H1 (cell line): Measurements from ENCODE around the gene AGPAT2. TPM values are rescaled to one million over a fixed set of nuclear protein-coding genes. Genes with fewer than 3 reads are reported as not detected.

ENCODE experiments used
- CTCF ChIA-PET: fragments of 300-600 bp; sonication (Branson Sonifier 250); formaldehyde crosslinking; loops from one replicate; lab custom pipeline; 2021; ENCODE audit not compliant: partially characterized antibody; lab: Charles Lee
- POLR2A ChIA-PET: fragments of 300-600 bp; sonication (Branson Sonifier 250); formaldehyde crosslinking; loops from one replicate; lab custom pipeline; 2021; ENCODE audit warnings: inconsistent platforms; ENCODE audit not compliant: partially characterized antibody; lab: Charles Lee
- DNase-seq, 2 experiments: peaks; one replicate each; pipeline versions ENCODE4 v3.0.0 to v3.0.0-alpha.2; 2010 to 2022; ENCODE audit warnings: low spot score in 2 of 2, low read depth in 1 of 2, mixed read lengths in 1 of 2
- FAIRE-seq: peaks from 2 replicates; lab custom pipeline; 2011; peaks lifted over from hg19 to GRCh38; lab: Jason Lieb, UNC
- H2AFZ ChIP-seq: 2 replicates; pipeline ENCODE4 v1.8.1; 2012; ENCODE audit warnings: low read length, inconsistent platforms
- H2AK5ac ChIP-seq: 2 replicates; pipeline ENCODE4 v1.6.1; 2013; ENCODE audit warnings: low read depth, low read length
- H2BK120ac ChIP-seq: replicated peaks from 2 replicates; pipeline ENCODE3; 2013; ENCODE audit warnings: low read depth, low read length, inconsistent platforms
- H2BK12ac ChIP-seq: 2 replicates; pipeline ENCODE4 v1.6.1; 2013; ENCODE audit warnings: low read depth, low read length
- H2BK15ac ChIP-seq: 2 replicates; pipeline ENCODE4 v1.6.1; 2013; ENCODE audit warnings: low read length
- H2BK20ac ChIP-seq: 2 replicates; pipeline ENCODE4 v1.6.1; 2013; ENCODE audit warnings: low read length
- H2BK5ac ChIP-seq: 2 replicates; pipeline ENCODE4 v1.6.1; 2013; ENCODE audit warnings: low read depth, low read length
- H3K14ac ChIP-seq: 2 replicates; pipeline ENCODE4 v1.6.1; 2013; ENCODE audit warnings: inconsistent platforms; ENCODE audit not compliant: insufficient read length
- H3K18ac ChIP-seq: 2 replicates; pipeline ENCODE4 v1.6.1; 2013; ENCODE audit warnings: low read length; ENCODE audit errors: extremely low read depth
- H3K23ac ChIP-seq: 2 replicates; pipeline ENCODE4 v1.6.1; 2013; ENCODE audit warnings: inconsistent platforms; ENCODE audit not compliant: insufficient read length
- H3K23me2 ChIP-seq: 2 replicates; pipeline ENCODE4 v1.6.1; 2013; ENCODE audit warnings: low read depth, low read length
- H3K27ac ChIP-seq: 2 replicates; pipeline ENCODE4 v1.6.1; 2011; ENCODE audit warnings: low read depth, low read length, inconsistent platforms
- H3K27me3 ChIP-seq, 4 experiments: replicated peaks in 1 of 4; 1 replicate in 1 of 4; 2 replicates in 3 of 4; pipeline versions ENCODE4 v1.6.1 to v1.8.1; 2011 to 2013; ENCODE audit warnings: low read length in 3 of 4, mild to moderate bottlenecking in 3 of 4, inconsistent platforms in 2 of 4, mixed read lengths in 2 of 4, moderate library complexity in 1 of 4; ENCODE audit not compliant: control insufficient read depth in 3 of 4, insufficient read depth in 3 of 4; ENCODE audit errors: extremely low read depth in 1 of 4
- H3K36me3 ChIP-seq, 4 experiments: 2 replicates each; pipeline versions ENCODE4 v1.6.1 to v1.8.1; 2011 to 2013; ENCODE audit warnings: mild to moderate bottlenecking in 4 of 4, low read length in 3 of 4, moderate library complexity in 2 of 4, control low read depth in 1 of 4, inconsistent platforms in 1 of 4; ENCODE audit not compliant: insufficient read depth in 4 of 4, control insufficient read depth in 2 of 4
- H3K4ac ChIP-seq: replicated peaks from 2 replicates; pipeline ENCODE3; 2013; ENCODE audit warnings: low read length, low read depth, mixed read lengths, inconsistent platforms; ENCODE audit not compliant: insufficient read length
- H3K4me1 ChIP-seq, 4 experiments: replicated peaks in 1 of 4; 1 replicate in 1 of 4; 2 replicates in 3 of 4; pipeline versions ENCODE4 v1.6.1 to v1.8.1; 2011 to 2013; ENCODE audit warnings: low read length in 3 of 4, inconsistent platforms in 2 of 4, mixed read lengths in 1 of 4; ENCODE audit not compliant: insufficient read depth in 4 of 4, control insufficient read depth in 3 of 4
- H3K4me2 ChIP-seq, 2 experiments: 2 replicates each; pipeline versions ENCODE4 v1.6.1 to v1.8.1; 2011 to 2013; ENCODE audit warnings: low read depth in 2 of 2, low read length in 2 of 2, control low read depth in 1 of 2, inconsistent platforms in 1 of 2, mild to moderate bottlenecking in 1 of 2; ENCODE audit not compliant: insufficient read depth in 1 of 2
- H3K4me3 ChIP-seq, 4 experiments: fragments of 200-600, 300-600 bp in 1 of 4; sonication (generic), shearing (Covaris generic), sonication (Bioruptor Twin) in 1 of 4; 2 replicates each; pipeline versions ENCODE4 v1.5.1 to v1.8.1; 2011 to 2016; ENCODE audit warnings: low read length in 4 of 4, low read depth in 3 of 4, control low read depth in 2 of 4, inconsistent platforms in 2 of 4, mild to moderate bottlenecking in 2 of 4, mixed read lengths in 1 of 4, moderate library complexity in 1 of 4; ENCODE audit not compliant: insufficient read depth in 2 of 4; ENCODE audit errors: extremely low read depth in 1 of 4
- H3K56ac ChIP-seq: replicated peaks from 2 replicates; pipeline ENCODE3; 2013; ENCODE audit warnings: low read depth, mild to moderate bottlenecking, mixed read lengths, low read length, inconsistent platforms; ENCODE audit not compliant: insufficient read length
- H3K79me1 ChIP-seq: 2 replicates; pipeline ENCODE4 v1.6.1; 2013; ENCODE audit warnings: low read depth, low read length, control low read depth
- H3K79me2 ChIP-seq, 2 experiments: 2 replicates each; pipeline versions ENCODE4 v1.6.1 to v1.8.1; 2012 to 2013; ENCODE audit warnings: low read length in 2 of 2, mild to moderate bottlenecking in 2 of 2, inconsistent platforms in 1 of 2; ENCODE audit not compliant: insufficient read depth in 2 of 2, control insufficient read depth in 1 of 2
- H3K9ac ChIP-seq, 4 experiments: replicated peaks in 1 of 4; 1 replicate in 1 of 4; 2 replicates in 3 of 4; pipeline versions ENCODE4 v1.6.1 to v1.8.1; 2011 to 2013; ENCODE audit warnings: low read depth in 3 of 4, low read length in 3 of 4, control low read depth in 2 of 4, mild to moderate bottlenecking in 2 of 4, moderate library complexity in 2 of 4, inconsistent platforms in 1 of 4; ENCODE audit errors: extremely low read depth in 1 of 4
- H3K9me3 ChIP-seq, 2 experiments: 2 replicates each; pipeline versions ENCODE4 v1.6.1 to v1.8.1; 2012 to 2013; ENCODE audit warnings: mild to moderate bottlenecking in 2 of 2, moderate library complexity in 2 of 2, control low read depth in 1 of 2, inconsistent platforms in 1 of 2, low read depth in 1 of 2, low read length in 1 of 2, mixed read lengths in 1 of 2; ENCODE audit not compliant: insufficient read depth in 2 of 2
- H4K20me1 ChIP-seq, 2 experiments: replicated peaks in 1 of 2; 2 replicates each; pipeline versions ENCODE3 to v1.8.1; 2011 to 2013; ENCODE audit warnings: inconsistent platforms in 2 of 2, low read length in 2 of 2, mild to moderate bottlenecking in 1 of 2; ENCODE audit not compliant: insufficient read depth in 2 of 2, control insufficient read depth in 1 of 2
- H4K5ac ChIP-seq: 2 replicates; pipeline ENCODE4 v1.6.1; 2013; ENCODE audit warnings: low read length, low read depth, mixed read lengths, inconsistent platforms; ENCODE audit not compliant: insufficient read length
- H4K8ac ChIP-seq: 2 replicates; pipeline ENCODE4 v1.8.0; 2013; ENCODE audit warnings: mild to moderate bottlenecking, moderate library complexity, low read length, inconsistent platforms; ENCODE audit not compliant: insufficient read depth; ENCODE audit errors: extremely low read depth
- H4K91ac ChIP-seq: replicated peaks from 2 replicates; pipeline ENCODE3; 2013; ENCODE audit warnings: low read length, mixed read lengths, inconsistent platforms; ENCODE audit not compliant: insufficient read length
- CREB1 ChIP-seq: IDR thresholded peaks from 2 replicates; pipeline ENCODE4 v1.6.1; 2012; ENCODE audit warnings: inconsistent platforms
- CTBP2 ChIP-seq: IDR thresholded peaks from 2 replicates; pipeline ENCODE4 v1.7.0; 2011; ENCODE audit warnings: borderline replicate concordance, mild to moderate bottlenecking, moderate library complexity, mixed read lengths, low read length; ENCODE audit not compliant: insufficient read depth, insufficient read length
- EGR1 ChIP-seq: IDR thresholded peaks from 2 replicates; pipeline ENCODE4 v1.6.1; 2011; ENCODE audit warnings: low read depth, low read length, borderline replicate concordance
- GABPA ChIP-seq: IDR thresholded peaks from 2 replicates; pipeline ENCODE4 v1.6.1; 2011; ENCODE audit warnings: mild to moderate bottlenecking, low read length, moderate library complexity, borderline replicate concordance; ENCODE audit not compliant: insufficient read depth
- KDM4A ChIP-seq: IDR thresholded peaks from one replicate; pipeline ENCODE4 v1.7.1; 2012; ENCODE audit warnings: low read depth, mild to moderate bottlenecking, moderate library complexity, low read length, inconsistent platforms; ENCODE audit not compliant: severe bottlenecking
- POLR2AphosphoS5 ChIP-seq: IDR thresholded peaks from 2 replicates; pipeline ENCODE4 v1.6.1; 2011; ENCODE audit warnings: low read depth, low read length
- SUZ12 ChIP-seq: fragments of 200-600 bp; sonication (generic); IDR thresholded peaks from 2 replicates; pipeline ENCODE4 v1.6.1; 2012; ENCODE audit warnings: mild to moderate bottlenecking, inconsistent platforms, low read length, moderate library complexity, mixed read lengths
- USF2 ChIP-seq: IDR thresholded peaks from 2 replicates; pipeline ENCODE4 v1.6.1; 2011; ENCODE audit warnings: low read length, improper control_type of control experiment
- WGBS, 2 experiments: shearing (Covaris generic) in 1 of 2; methylation state at CpG; one replicate each; pipeline versions ENCODE4 v1.1.6 to v1.1.7; 2013 to 2015; ENCODE audit warnings: low lambda C conversion rate in 2 of 2, mixed read lengths in 2 of 2, inconsistent platforms in 1 of 2, low coverage in 1 of 2, missing lambda C conversion rate in 1 of 2; ENCODE audit not compliant: insufficient replicate concordance in 2 of 2, insufficient coverage in 1 of 2, insufficient read length in 1 of 2; ENCODE audit errors: extremely low coverage in 1 of 2, missing lambda C conversion rate in 1 of 2; 5-methylcytosine and 5-hydroxymethylcytosine counted together
- polyA plus RNA-seq, 7 experiments: library from polyadenylated mRNA; depleted of rRNA in 3 of 7; stranded (reverse) in 5 of 7; unstranded in 2 of 7; fragments of >200 nt in 5 of 7; fragments of 200-250 nt in 2 of 7; gene quantifications; 1 replicate in 5 of 7; 2 replicates in 1 of 7; 4 replicates in 1 of 7; pipeline versions ENCODE4 v1.2.1 to v1.2.3, GENCODE V29; 2011 to 2013; ENCODE audit warnings: missing spikeins in 2 of 7, mixed read lengths in 2 of 7
- total RNA-seq: library from RNA; stranded (reverse); fragmentation: NEBNext Ultra II Directional; extraction: Animal tissue kit (Norgen Biotek cat#: 25700); gene quantifications from 2 replicates; pipeline ENCODE4 v1.2.1, GENCODE V29; 2021

AGPAT2 gene
- total and polyA plus RNA-seq, 2 of the 8 experiments (the other 6 are each of a cell fraction or from before 2014, with no cell fraction given) = 31.6 to 37.6 TPM

- Histone ChIP-seq H3K4ac (no peak overlapping the region), H3K56ac (no peak overlapping the region), H3K14ac (no peak overlapping the region), H4K8ac (no peak overlapping the region), H3K23me2 (no peaks in the 10 kb centered on the region; the same call in 1 of the 2 replicates), H3K27ac (no peak overlapping the region), H2AFZ (no peak overlapping the region), H3K4me1 (peaks cover 0 to 13% (median 1%) of the 10 kb centered on the region in 4 experiments; a peak in 4 of 7 replicates), H3K27me3 (no peaks in the 10 kb centered on the region), H3K9ac (no peak overlapping the region), H2BK20ac (no peak overlapping the region), H3K23ac (no peak overlapping the region), H3K9me3 (no peaks in the 10 kb centered on the region), H4K20me1 (peaks cover 16 to 39% of the 10 kb centered on the region in 2 experiments), H3K79me2 (peaks cover 0 to 6% of the 10 kb centered on the region in 2 experiments; a peak in 2 of 4 replicates), H3K79me1 (peaks cover 6% of the 10 kb centered on the region), H2BK15ac (no peak overlapping the region), H2BK12ac (no peak overlapping the region), H4K5ac (no peak overlapping the region), H4K91ac (no peak overlapping the region), H2BK120ac (no peak overlapping the region), H2BK5ac (0 out of 2 replicates have a peak overlapping the region, but pooled peaks have one; percentile 16), H3K36me3 (peaks cover 13 to 38% (median 27%) of the 10 kb centered on the region in 4 experiments; a peak in 7 of 8 replicates), H3K4me2 (no peak overlapping the region), H3K18ac (no peak overlapping the region), H2AK5ac (no peak overlapping the region), H3K4me3 (no peak overlapping the region)
- ChIA-PET CTCF (interaction anchor here (0.6 to 9.2 kb wide), 8 partner anchors 7 to 371 kb away, joined by 3 to 62 read pairs (median 4); partner anchors contain the start of gene LCN8), POLR2A (interaction anchor here (1.1 to 11.2 kb wide), 5 partner anchors 8 to 31 kb away, joined by 3 to 223 read pairs (median 18); partner anchors contain the start of genes DIPK1B and LCN10)
- no peak for FAIRE-seq
- TF ChIP-seq POLR2AphosphoS5 = 0 out of 2 replicates have a peak, but pooled peaks have one; percentile 11
- TF ChIP-seq KDM4A = no peak
- 0 out of 2 replicates have a peak, but pooled peaks have one; percentile 5 for TF ChIP-seq GABPA
- no peak for TF ChIP-seq CREB1
- TF ChIP-seq SUZ12 = no peak
- TF ChIP-seq CTBP2 = no peak
- TF ChIP-seq USF2 = no peak
- TF ChIP-seq EGR1 = no peak
- WGBS, 2 experiments = 90% methylated on average over 11 of the region's 11 CpGs; no CpG with 5 or more reads in 1 of the 2 experiments
- no peak for DNase-seq
Measured at GRCh38 chr9:136720898-136721338, 33.7 kb upstream of the AGPAT2 start.
